IMR-90 (cell line): ENCODE results near the gene KMT2B. TPM values are rescaled to one million over a fixed set of nuclear protein-coding genes. Genes with fewer than 3 reads are reported as not detected.

Experiments used
- ATAC-seq: fragments of 200-7000 bp; cut with Tn5 transposase; 2 replicates; pipeline ENCODE4 v1.9.1; 2020; ENCODE audit warnings: low read depth, mild to moderate bottlenecking, moderate library complexity
- BruUV-seq: library from RNA; stranded (reverse); fragments of 400-500 nt; replicated peaks from 2 replicates; lab custom pipeline; 2021; lab: Mats Ljungman, UMichigan
- CTCF ChIA-PET: fragments of 300-600 bp; formaldehyde crosslinking; extraction: SDS; loops from one replicate; lab custom pipeline; 2021; ENCODE audit warnings: antibody characterized with exemption; lab: Yijun Ruan, JAX
- POLR2A ChIA-PET: fragments of 300-600 bp; sonication (Branson Sonifier 250); formaldehyde crosslinking; loops from one replicate; lab custom pipeline; 2022; ENCODE audit warnings: antibody characterized with exemption; ENCODE audit not compliant: unreplicated experiment; lab: Charles Lee
- DNase-seq: peaks from one replicate; pipeline ENCODE4 v3.0.0; 2013
- H2AFZ ChIP-seq: replicated peaks from 2 replicates; pipeline ENCODE3; 2013; ENCODE audit warnings: low read length, mild to moderate bottlenecking; ENCODE audit not compliant: poor library complexity
- H2AK5ac ChIP-seq: 2 replicates; pipeline ENCODE4 v1.6.1; 2013; ENCODE audit warnings: low read depth, low read length, inconsistent platforms
- H2AK9ac ChIP-seq: replicated peaks from 2 replicates; pipeline ENCODE3; 2013; ENCODE audit warnings: mild to moderate bottlenecking, low read depth, low read length, moderate library complexity; ENCODE audit not compliant: poor library complexity
- H2BK120ac ChIP-seq: 2 replicates; pipeline ENCODE4 v1.6.1; 2013; ENCODE audit warnings: low read depth, low read length, inconsistent platforms
- H2BK15ac ChIP-seq: 3 replicates; pipeline ENCODE4 v1.6.1; 2013; ENCODE audit warnings: low read depth, low read length, inconsistent platforms
- H2BK20ac ChIP-seq: 2 replicates; pipeline ENCODE4 v1.6.1; 2013; ENCODE audit warnings: low read depth, mild to moderate bottlenecking, inconsistent platforms, low read length, moderate library complexity
- H2BK5ac ChIP-seq: 2 replicates; pipeline ENCODE4 v1.6.1; 2013; ENCODE audit warnings: mild to moderate bottlenecking, low read depth, low read length, inconsistent platforms; ENCODE audit not compliant: poor library complexity, severe bottlenecking
- H3K14ac ChIP-seq: replicated peaks from 2 replicates; pipeline ENCODE4 v1.6.1; 2013; ENCODE audit warnings: low read depth, low read length, inconsistent platforms
- H3K18ac ChIP-seq: 2 replicates; pipeline ENCODE4 v1.6.1; 2013; ENCODE audit warnings: low read depth, low read length, control low read depth
- H3K23ac ChIP-seq: 2 replicates; pipeline ENCODE4 v1.6.1; 2013; ENCODE audit warnings: low read depth, low read length, inconsistent platforms
- H3K27ac ChIP-seq: 2 replicates; pipeline ENCODE4 v1.5.1; 2013; ENCODE audit warnings: mild to moderate bottlenecking, control low read depth, low read length; ENCODE audit not compliant: insufficient read depth
- H3K27me3 ChIP-seq: 2 replicates; pipeline ENCODE4 v1.6.1; 2013; ENCODE audit warnings: low read length; ENCODE audit not compliant: control insufficient read depth, insufficient read depth
- H3K36me3 ChIP-seq: 2 replicates; pipeline ENCODE4 v1.6.1; 2013; ENCODE audit warnings: low read length, mixed read lengths; ENCODE audit not compliant: control insufficient read depth, insufficient read depth
- H3K4ac ChIP-seq: 2 replicates; pipeline ENCODE4 v1.6.1; 2013; ENCODE audit warnings: low read depth, low read length, inconsistent platforms
- H3K4me1 ChIP-seq: 2 replicates; pipeline ENCODE4 v1.6.1; 2013; ENCODE audit warnings: low read length, mixed read lengths; ENCODE audit not compliant: control insufficient read depth, insufficient read depth
- H3K4me2 ChIP-seq: 2 replicates; pipeline ENCODE4 v1.6.1; 2013; ENCODE audit warnings: low read depth, mild to moderate bottlenecking, control low read depth, low read length, moderate library complexity
- H3K4me3 ChIP-seq: 2 replicates; pipeline ENCODE4 v1.5.1; 2013; ENCODE audit warnings: low read depth, mild to moderate bottlenecking, control low read depth, low read length, moderate library complexity; ENCODE audit not compliant: insufficient read depth
- H3K56ac ChIP-seq: 2 replicates; pipeline ENCODE4 v1.6.1; 2013; ENCODE audit warnings: low read length, inconsistent platforms; ENCODE audit not compliant: insufficient read depth; ENCODE audit errors: extremely low read depth
- H3K79me1 ChIP-seq, 2 experiments: 2 replicates each; pipeline ENCODE4 v1.6.1; 2013; ENCODE audit warnings: low read length in 2 of 2, inconsistent platforms in 1 of 2, low read depth in 1 of 2
- H3K9ac ChIP-seq: 2 replicates; pipeline ENCODE4 v1.6.1; 2013; ENCODE audit warnings: low read depth, low read length, control low read depth
- H3K9me1 ChIP-seq: 2 replicates; pipeline ENCODE4 v1.6.1; 2013; ENCODE audit warnings: low read length, inconsistent platforms; ENCODE audit not compliant: insufficient read depth
- H3K9me3 ChIP-seq: 2 replicates; pipeline ENCODE4 v1.6.1; 2013; ENCODE audit warnings: low read length; ENCODE audit not compliant: control insufficient read depth, insufficient read depth
- H4K20me1 ChIP-seq: 2 replicates; pipeline ENCODE4 v1.6.1; 2013; ENCODE audit warnings: low read length, inconsistent platforms; ENCODE audit not compliant: insufficient read depth
- H4K5ac ChIP-seq: 2 replicates; pipeline ENCODE4 v1.6.1; 2013; ENCODE audit warnings: mild to moderate bottlenecking, low read depth, low read length, control low read depth
- H4K8ac ChIP-seq, 2 experiments: 2 replicates each; pipeline ENCODE4 v1.6.1; 2013; ENCODE audit warnings: low read depth in 2 of 2, low read length in 2 of 2, control low read depth in 1 of 2, inconsistent platforms in 1 of 2
- H4K91ac ChIP-seq: 2 replicates; pipeline ENCODE4 v1.6.1; 2013; ENCODE audit warnings: low read depth, low read length, inconsistent platforms; ENCODE audit not compliant: insufficient read depth
- MAFK ChIP-seq: IDR thresholded peaks from 2 replicates; pipeline ENCODE4 v1.6.1; 2012; ENCODE audit warnings: low read depth, low read length, improper control_type of control experiment
- WGBS, 2 experiments: methylation state at CpG; one replicate each; pipeline versions ENCODE4 v1.1.5 to v1.1.7; 2013; ENCODE audit warnings: missing lambda C conversion rate in 2 of 2; ENCODE audit not compliant: insufficient read length in 1 of 2; ENCODE audit errors: extremely low coverage in 2 of 2; 5-methylcytosine and 5-hydroxymethylcytosine counted together
- dilution Hi-C: fragments of 300-500 bp; cut with HindIII; formaldehyde crosslinking; loops from one replicate; pipeline ENCODE4 v1.14.3; 2018; ENCODE audit warnings: low sequenced_read_pairs; ENCODE audit not compliant: unreplicated experiment
- in situ Hi-C: fragments of 300-500 bp; cut with MboI; formaldehyde crosslinking; loops from 3 replicates; pipeline ENCODE4 v1.14.3; 2019; ENCODE audit warnings: low sequenced_read_pairs, inconsistent platforms, mixed read lengths
- intact Hi-C: fragments of 100-400 bp; cut with micrococcal nuclease; formaldehyde crosslinking; loops from 2 replicates; pipeline ENCODE4 v1.10.0; 2022
- polyA plus RNA-seq, 3 experiments: library from polyadenylated mRNA; depleted of rRNA; stranded (reverse); fragments of >200 nt; gene quantifications; 2 replicates each; pipeline ENCODE4 v1.2.3, GENCODE V29; 2012; ENCODE audit warnings: low replicate concordance in 1 of 3
- total RNA-seq: library from RNA; depleted of rRNA; stranded (reverse); fragments of >200 nt; gene quantifications from 2 replicates; pipeline ENCODE4 v1.2.3, GENCODE V29; 2012

Gene KMT2B
- total and polyA plus RNA-seq, 2 of the 4 experiments (the other 2 are of a cell fraction): 3.0 to 30.7 TPM

DNA sequence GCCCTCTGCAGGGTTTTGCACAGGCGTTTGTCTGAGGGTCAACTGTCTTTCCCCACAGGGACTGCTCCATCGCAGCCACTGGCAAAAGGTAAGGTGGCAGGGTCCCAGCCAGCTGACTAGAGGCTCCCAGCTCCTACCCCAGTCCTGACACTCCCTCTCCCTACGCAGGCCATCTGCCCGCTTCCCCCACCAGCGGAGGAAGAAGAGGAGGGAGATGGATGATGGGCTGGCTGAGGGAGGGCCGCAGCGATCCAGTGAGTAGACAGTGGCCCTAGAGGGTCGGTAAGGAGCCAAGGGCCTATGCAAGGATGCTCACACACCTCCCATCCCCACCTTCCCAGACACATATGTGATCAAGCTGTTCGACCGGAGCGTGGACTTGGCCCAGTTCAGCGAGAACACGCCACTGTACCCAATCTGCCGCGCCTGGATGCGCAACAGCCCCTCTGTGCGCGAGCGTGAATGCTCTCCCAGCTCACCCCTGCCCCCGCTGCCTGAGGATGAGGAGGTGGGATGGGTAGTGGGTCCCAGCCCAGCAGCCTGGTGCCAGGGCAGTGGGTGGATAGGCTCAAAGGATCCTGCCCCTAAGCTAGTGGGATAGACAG is 35.0 kb downstream of the KMT2B start:
- Histone ChIP-seq H3K79me1 (peaks cover 13 to 63% of the 10 kb centered on the region in 2 experiments; a peak in 3 of 4 replicates), H3K9ac (no peak overlapping the region), H2BK120ac (no peak overlapping the region), H3K4me2 (no peak overlapping the region), H4K91ac (no peak overlapping the region), H4K8ac (no peak overlapping the region), H3K14ac (no peak overlapping the region), H3K9me3 (no peaks in the 10 kb centered on the region), H3K4me3 (no peak overlapping the region), H3K36me3 (peaks cover 29% of the 10 kb centered on the region; the same call in 1 of the 2 replicates), H3K27ac (no peak overlapping the region), H4K5ac (no peak overlapping the region), H2AK5ac (no peak overlapping the region), H2BK15ac (no peak overlapping the region), H2BK5ac (no peak overlapping the region), H3K56ac (no peak overlapping the region), H3K18ac (no peak overlapping the region), H2BK20ac (no peak overlapping the region), H2AFZ (no peak overlapping the region), H3K27me3 (no peaks in the 10 kb centered on the region), H3K4me1 (peaks cover 16% of the 10 kb centered on the region), H3K23ac (no peak overlapping the region), H4K20me1 (peaks cover 6% of the 10 kb centered on the region; the same call in 1 of the 2 replicates), H2AK9ac (no peak overlapping the region), H3K9me1 (0 out of 2 replicates have a peak, but pooled peaks cover 8% of the 10 kb centered on the region), H3K4ac (no peak overlapping the region)
- DNase-seq: no peak
- no peak for TF ChIP-seq MAFK
- ChIA-PET POLR2A (no interaction called here), CTCF (no interaction called here)
- intact Hi-C loops: no loop called here
- dilution Hi-C loops: no loop called here
- no peak for ATAC-seq
- no TSS peak for BruUV-seq
- in situ Hi-C loops: no loop called here
- WGBS, 2 experiments: 95% methylated on average over 4 of the region's 20 CpGs; no CpG with 5 or more reads in 1 of the 2 experiments
